Measurements from ENCODE around the gene CCDC117. TPM values are rescaled to one million over a fixed set of nuclear protein-coding genes. Genes with fewer than 3 reads are reported as not detected.
"Not testable (repeated sequence)": the region's sequence is repeated elsewhere in the genome, so short reads cannot be mapped to it uniquely, and the experiment has no call there.

The CCDC117 gene
- total RNA-seq, 4 donors from 2014 or later, result 9.8 to 15.4 (median 14.4) TPM

GRCh38 chr22:28761449-28761755, 11.1 kb upstream of the CCDC117 start:
- DNase-seq, result no peak
- H3K9me3 ChIP-seq, result no peaks in the 10 kb centered on the region
- H3K27me3 ChIP-seq, result no peaks in the 10 kb centered on the region
- H3K36me3 ChIP-seq, result no peaks in the 10 kb centered on the region
- no peaks in the 10 kb centered on the region for H3K4me1 ChIP-seq
- H3K4me3 ChIP-seq, result no peak overlapping the region
- intact Hi-C loops (cut with DNase I), result no loop called here
- WGBS, 2 donors, result 92 to 96% methylated on average over 8 to 10 of the region's 10 CpGs
- no peak for TF ChIP-seq POLR2A (IDR thresholded peaks at IDR 0.05)
- TF ChIP-seq CTCF (IDR thresholded peaks at IDR 0.05), result no peak
- no peak overlapping the region for H3K27ac ChIP-seq

- H3K4me1 ChIP-seq; intact Hi-C loops (cut with DNase I); H3K4me3 ChIP-seq; H3K27me3 ChIP-seq; DNase-seq; H3K27ac ChIP-seq; H3K36me3 ChIP-seq; H3K9me3 ChIP-seq: not testable (repeated sequence)
- 90 to 92% methylated on average over 4 of the region's 4 CpGs for WGBS, 2 donors
These were observed 10.5 kb upstream of the CCDC117 start for GRCh38 chr22:28762000-28762399.

- no peaks in the 10 kb centered on the region for H3K36me3 ChIP-seq
- H3K4me1 ChIP-seq, result peaks cover 0 to 9% (median under 1%) of the 10 kb centered on the region in 3 donors
- no peak overlapping the region for H3K4me3 ChIP-seq
- DNase-seq, result no peak
- WGBS, 2 donors, result 91 to 95% methylated on average over 3 of the region's 3 CpGs
- TF ChIP-seq CTCF (IDR thresholded peaks at IDR 0.05) (no peak), POLR2A (IDR thresholded peaks at IDR 0.05) (no peak)
- H3K9me3 ChIP-seq, result no peaks in the 10 kb centered on the region
- no peak overlapping the region for H3K27ac ChIP-seq
- H3K27me3 ChIP-seq, result no peaks in the 10 kb centered on the region
- intact Hi-C loops (cut with DNase I), result no loop called here
These were observed 5.9 kb upstream of the CCDC117 start for GRCh38 chr22:28766628-28767027.

- no peaks in the 10 kb centered on the region for H3K27me3 ChIP-seq
- H3K9me3 ChIP-seq, result no peaks in the 10 kb centered on the region
- TF ChIP-seq POLR2A (IDR thresholded peaks at IDR 0.05), result no peak
- no peak for TF ChIP-seq CTCF (IDR thresholded peaks at IDR 0.05)
- H3K36me3 ChIP-seq, result no peaks in the 10 kb centered on the region
- WGBS, 2 donors, result 80% methylated on average over 6 of the region's 6 CpGs
- no peak overlapping the region for H3K4me3 ChIP-seq
- H3K4me1 ChIP-seq, result peaks cover 0 to 24% (median 3%) of the 10 kb centered on the region in 3 donors
- no peak overlapping the region for H3K27ac ChIP-seq
- no peak for DNase-seq
- intact Hi-C loops (cut with DNase I), result no loop called here
These were observed 3.6 kb upstream of the CCDC117 start for GRCh38 chr22:28768701-28769393.

GRCh38 chr22:28769394-28770085, 3.0 kb upstream of the CCDC117 start:
- Histone ChIP-seq H3K9me3 (no peaks in the 10 kb centered on the region), H3K27me3 (no peaks in the 10 kb centered on the region), H3K36me3 (peaks cover 0 to 2% (median 0%) of the 10 kb centered on the region in 3 donors), H3K27ac (no peak overlapping the region), H3K4me1 (peaks cover 0 to 31% (median 9%) of the 10 kb centered on the region in 3 donors), H3K4me3 (no peak overlapping the region)
- TF ChIP-seq POLR2A (IDR thresholded peaks at IDR 0.05) (no peak), CTCF (IDR thresholded peaks at IDR 0.05) (no peak)
- intact Hi-C loops (cut with DNase I), result no loop called here
- DNase-seq, result no peak
- WGBS, 2 donors, result 93 to 94% methylated on average over 11 to 14 of the region's 14 CpGs
